HG02943 (cell line): ENCODE data around the gene NOP16.
"Not testable (repeated sequence)": the region's sequence is repeated elsewhere in the genome, so short reads cannot be mapped to it uniquely, and the experiment has no call there.

ENCODE experiments used
- ATAC-seq: cut with Tn5 transposase; IDR thresholded peaks from one replicate; pipeline ENCODE4 v1.9.1; 2021; ENCODE audit warnings: mild to moderate bottlenecking, low read depth, moderate library complexity; ENCODE audit not compliant: unreplicated experiment

Gene NOP16

DNA sequence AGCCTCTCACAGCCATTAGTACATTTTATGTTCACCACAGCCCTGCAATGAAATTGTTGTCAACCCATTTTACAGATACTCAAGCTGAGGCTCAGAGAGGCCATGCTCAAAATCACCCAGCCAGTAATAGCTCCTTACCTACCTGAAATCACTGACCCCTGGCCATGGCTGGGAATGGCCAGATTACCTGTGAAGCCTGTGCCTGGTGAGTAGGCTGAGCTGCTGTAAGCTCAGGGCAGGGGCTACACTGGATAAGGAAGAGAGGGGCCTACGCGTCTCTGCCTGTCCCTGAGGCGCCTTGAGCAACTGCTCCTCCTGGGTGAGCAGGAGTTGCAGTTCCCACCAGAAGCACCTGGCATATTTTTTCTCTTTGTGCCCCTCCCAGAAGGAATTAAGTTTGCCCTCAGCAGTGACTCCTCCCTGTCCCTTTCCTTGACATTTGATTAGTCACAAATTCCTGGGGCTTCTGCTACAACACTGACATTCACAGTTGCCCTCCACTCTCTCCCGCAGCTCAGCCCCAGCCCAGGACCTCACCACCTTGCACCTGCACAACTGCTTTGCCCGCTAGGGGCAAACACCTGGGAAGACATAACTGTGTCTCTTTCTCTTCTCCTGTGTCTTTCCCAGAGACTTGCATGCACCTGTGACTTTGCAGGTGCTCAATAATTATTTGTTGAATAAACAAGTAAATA lies 22.2 kb upstream of the NOP16 start:
- no peak for ATAC-seq

DNA sequence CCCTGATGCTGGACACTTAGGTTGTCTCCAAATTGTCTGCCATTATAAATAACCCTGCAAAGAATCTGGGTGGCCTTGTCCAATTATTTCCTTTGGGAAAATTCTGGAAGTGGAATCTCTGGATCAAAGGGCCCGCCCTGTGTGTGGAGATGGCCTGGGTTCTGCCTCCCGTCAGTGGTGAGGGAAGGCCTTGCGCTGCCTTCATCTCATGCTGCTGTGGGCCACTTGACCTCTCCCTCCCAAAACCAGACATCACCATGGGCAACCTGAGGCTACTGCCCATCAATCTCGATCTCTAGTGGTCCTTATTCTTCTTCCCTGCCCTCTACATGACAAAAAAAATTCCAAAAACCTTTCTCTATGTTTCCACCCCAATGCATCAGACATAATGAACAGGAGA lies 21.4 kb upstream of the NOP16 start:
- no peak for ATAC-seq

DNA sequence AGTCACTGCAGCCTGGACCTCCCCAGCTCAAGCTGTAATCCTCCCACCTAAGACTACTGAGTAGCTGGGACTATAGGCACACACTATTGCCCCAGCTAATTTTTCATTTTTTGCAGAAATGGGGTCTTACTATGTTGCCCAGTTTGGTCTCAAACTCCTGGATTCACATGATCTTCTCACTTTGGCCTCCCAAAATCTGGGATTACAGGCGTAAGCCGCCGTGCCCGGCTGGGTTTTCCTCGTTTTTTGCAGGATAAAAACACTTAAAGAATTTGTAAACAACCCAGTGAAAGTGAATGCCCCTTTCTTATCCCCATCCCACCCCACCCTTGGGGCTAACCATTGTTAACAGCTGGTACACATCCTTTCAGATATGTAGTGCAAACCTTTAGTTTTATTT lies 20.2 kb upstream of the NOP16 start:
- ATAC-seq: no peak

DNA sequence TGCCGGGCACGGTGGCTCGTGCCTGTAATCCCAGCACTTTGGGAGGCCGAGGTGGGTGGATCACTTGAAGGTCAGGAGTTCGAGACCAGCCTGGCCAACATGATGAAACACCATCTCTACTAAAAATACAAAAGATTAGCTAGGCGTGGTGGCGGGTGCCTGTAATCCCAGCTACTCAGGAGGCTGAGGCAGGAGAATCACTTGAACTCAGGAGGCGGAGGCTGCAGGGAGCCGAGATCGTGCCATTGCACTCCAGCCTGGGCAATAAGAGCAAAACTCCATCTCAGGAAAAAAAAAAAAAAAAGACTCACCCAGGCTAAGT lies 19.8 kb upstream of the NOP16 start:
- not testable (repeated sequence) for ATAC-seq

DNA sequence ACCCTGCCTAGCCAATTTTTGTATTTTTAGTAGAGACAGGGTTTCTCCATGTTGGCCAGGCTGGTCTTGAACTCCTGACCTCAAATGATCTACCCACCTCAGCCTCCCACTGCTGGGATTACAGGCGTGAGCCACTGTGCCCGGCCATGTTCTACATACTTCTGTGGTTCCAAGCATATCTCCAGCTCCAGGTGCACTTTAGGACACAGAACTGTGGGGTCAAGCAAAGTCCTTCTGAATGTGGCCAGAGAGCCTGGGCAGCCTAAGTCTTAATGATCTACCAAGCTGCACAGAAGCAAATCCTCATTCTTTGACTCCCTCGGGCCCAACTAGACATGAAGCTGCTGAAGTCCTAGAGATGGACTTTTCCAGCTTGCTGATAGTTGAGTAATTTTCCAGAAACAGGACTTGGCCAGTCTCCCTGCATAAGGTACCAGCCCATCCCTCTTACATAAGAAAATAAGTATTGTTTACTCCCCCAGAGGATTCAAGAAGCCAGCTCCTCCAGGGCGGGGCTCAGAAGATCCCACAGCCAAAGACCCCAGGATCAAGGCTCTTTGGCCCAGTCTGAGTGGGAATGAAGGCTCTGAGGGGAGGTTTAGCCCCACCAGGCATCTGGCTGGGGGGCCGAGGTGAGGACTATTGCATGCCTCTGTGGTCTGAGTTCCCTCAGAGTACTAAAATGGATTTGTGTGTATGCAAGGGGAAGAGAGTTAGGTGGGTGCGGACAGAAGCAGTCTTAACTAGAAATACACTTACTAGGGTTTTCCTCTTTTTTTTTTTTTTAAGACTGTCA lies 19.3 kb upstream of the NOP16 start:
- ATAC-seq: no peak

DNA sequence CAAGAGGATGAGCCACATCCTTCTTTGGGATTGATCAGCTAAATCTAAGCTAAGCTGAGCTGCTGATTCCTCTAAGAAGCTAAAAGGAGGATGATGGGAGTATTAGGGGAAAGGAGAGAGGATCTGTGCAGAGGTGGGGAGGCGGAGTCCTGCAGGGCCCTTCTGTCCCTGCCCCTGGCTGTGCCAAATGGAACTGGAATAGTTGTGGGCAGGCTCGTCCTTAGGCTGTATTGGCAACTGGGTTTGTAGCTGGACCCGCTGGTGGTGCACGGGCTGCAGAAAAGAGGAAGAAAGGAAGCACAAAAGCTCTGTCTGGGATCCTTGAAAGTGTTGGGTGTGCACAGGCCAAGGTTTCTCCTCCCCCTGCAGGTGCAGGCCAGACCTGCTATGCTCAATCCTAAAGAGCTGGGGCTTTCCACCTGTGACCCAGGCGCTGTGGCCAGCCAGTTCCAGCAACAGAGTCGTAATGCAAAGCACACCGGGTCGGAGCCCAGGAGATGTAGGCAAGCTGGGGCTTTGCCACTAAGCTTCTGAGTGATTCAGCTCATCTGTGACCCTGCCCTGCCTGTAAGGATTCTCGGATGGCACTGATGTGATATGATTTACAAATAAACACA lies 18.1 kb upstream of the NOP16 start:
- no peak for ATAC-seq

DNA sequence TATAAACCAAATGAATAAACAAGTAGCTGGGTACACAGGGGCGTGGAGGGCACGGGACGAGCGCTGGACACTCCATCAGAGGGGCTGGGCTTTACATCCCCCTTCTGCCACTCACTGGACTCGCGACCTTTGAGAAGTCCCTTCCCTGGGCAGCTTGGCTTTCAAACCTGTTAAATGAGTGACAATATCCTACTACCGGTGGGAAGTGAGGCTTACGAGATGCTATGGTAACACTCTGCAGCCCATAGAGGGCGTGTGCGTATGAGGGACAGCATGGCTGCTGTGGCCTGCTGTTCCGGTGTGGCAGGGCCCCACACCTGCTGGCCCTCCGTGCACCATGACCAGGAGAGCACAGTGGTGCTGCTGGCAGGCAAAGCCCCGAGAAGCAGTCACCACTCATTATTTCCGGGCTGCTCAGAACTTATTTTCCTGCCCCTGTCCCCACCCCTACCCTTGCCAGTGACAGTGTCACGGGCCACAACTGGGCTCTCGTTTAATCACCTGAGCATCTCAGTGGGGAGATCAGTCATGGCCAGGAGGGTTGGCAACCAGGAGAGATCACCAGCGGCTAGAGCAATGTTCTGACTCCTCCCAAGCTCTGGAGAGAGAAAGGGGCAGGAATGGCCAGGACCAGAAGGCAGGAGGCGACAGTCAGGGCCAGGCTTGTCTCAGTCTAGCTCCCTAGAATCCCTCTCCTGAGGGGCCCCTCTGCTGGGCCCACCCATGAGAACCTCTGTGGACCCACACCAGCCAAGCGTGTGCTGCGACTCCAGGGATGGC lies 17.4 kb upstream of the NOP16 start:
- ATAC-seq: no peak

DNA sequence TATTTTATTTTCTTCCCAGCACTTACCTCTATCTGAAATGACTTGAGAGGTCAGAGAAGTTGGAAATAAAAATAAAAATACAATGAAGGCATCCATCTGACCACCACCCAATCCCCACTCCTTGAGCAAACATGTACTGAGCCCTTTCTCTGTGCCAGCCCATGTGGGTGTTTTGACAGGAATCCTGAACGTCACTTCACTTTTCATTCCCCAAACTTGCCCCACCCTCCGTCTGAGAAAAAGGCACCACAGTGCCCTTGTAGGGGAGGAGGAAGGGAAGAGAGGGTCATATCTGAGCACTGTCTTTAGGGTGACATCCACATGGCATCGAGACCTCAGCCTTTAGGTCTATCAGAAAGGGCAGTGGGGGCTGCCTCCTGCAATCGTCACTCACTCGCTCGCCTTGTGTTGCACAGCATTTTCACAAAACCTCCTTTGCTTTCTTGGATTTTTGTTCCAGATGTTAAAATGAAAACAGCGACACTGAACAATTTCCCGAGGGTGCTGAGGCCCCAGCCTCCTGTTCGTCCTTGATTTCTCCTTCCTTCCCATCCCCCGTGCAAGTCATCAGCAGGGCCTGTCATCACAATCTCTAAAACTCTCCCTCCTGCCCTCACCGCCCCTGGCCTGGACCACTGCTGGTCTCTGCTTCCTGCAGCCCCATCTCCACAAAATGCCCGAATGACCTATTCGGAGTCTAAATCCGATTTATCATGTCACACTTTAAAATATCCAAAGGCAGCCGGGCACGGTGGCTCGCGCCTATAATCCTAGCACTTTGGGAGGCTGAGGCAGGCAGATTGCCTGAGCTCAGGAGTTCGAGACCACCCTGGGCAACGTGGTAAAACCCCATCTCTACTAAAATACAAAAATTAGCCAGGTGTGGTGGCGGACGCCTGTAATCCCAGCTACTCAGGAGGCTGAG lies 13.1 kb upstream of the NOP16 start:
- ATAC-seq: no peak

DNA sequence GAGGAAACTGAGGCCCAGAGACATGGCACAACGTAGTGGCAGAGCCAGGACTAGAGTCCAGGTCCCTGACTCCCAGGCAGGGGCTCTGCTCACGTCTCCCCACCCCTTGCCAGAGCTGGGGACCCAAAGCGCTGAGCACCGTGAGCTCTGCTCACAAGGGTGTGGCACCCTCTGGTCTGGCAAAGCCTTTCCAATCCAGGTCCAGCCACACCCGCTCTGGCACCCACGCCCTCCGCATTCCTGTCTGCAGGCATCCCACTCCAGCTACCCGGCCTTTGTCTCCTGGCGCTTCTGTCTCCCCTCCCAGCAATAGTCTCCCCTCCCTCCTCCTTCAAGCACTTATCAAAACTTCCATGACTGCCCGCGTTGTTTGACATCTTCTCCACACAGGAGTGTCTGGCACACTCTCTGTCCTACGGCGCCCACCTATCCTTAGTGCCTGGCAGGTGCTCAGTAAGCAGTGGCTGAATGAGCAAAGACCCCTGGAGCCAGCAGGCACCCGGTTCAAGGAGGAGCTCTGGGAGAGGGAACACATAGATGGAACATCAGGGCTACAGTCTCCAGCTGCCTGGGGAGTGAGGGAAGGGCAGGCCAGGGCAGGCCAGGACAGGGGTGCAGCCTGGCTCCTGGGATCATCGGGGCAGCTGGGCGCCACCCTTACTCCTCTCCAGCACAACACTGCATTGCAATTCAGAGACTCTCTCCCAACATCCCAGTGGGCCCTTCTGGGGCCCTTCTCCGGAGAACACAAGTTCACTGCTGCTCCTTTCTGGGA lies 12.2 kb upstream of the NOP16 start:
- no peak for ATAC-seq

DNA sequence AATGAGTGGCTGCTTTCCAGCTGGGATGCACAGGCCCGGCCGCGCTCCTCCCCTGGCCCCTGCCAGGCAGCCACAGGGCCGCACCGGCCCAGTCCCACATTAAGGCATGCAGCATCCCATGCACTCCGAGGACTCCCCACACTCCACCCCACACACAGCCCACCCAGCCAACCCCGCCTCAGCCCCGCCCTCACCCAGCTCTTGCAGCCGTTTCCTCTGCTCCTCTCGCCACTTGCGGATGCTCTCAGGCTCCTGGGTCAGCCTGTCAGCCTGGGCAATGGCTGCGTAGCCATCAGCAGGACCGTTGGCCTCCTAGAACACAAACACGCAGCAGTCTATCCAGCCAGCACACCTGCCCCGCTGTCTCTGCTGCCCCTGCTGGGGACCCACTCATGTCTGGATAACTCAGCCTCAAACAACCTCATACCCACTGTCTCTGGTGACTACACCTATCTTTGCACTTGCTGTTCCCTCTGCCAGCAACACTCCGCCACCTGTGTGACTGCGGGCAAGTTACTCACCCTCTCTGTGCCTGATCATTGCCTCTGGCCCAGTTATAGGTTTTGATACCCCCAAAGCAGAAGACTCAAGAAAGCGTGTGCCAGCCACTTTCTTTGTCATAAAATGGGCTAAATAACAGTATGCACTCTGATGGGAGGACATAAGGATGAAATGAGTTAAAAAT lies 9.5 kb upstream of the NOP16 start:
- ATAC-seq: no peak

DNA sequence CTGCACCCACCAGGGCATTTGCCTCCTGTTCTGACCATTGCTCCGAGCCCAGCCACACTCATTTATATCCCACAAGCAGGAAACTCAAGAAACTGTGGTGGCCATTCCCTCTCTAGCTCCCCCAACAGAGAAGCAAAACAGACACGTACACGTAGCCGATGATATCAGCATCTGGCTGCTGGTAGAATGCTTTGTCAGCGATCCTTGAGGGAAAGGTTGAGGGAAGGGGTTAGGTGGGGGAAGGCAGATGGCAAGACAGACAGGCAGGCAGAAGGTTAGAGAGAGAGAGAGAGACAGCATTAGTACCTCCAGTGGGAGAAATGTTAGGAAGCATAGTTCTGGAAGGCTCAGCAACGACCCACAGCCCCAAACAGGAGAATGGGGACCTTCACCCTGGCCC lies 7.9 kb upstream of the NOP16 start:
- no peak for ATAC-seq

DNA sequence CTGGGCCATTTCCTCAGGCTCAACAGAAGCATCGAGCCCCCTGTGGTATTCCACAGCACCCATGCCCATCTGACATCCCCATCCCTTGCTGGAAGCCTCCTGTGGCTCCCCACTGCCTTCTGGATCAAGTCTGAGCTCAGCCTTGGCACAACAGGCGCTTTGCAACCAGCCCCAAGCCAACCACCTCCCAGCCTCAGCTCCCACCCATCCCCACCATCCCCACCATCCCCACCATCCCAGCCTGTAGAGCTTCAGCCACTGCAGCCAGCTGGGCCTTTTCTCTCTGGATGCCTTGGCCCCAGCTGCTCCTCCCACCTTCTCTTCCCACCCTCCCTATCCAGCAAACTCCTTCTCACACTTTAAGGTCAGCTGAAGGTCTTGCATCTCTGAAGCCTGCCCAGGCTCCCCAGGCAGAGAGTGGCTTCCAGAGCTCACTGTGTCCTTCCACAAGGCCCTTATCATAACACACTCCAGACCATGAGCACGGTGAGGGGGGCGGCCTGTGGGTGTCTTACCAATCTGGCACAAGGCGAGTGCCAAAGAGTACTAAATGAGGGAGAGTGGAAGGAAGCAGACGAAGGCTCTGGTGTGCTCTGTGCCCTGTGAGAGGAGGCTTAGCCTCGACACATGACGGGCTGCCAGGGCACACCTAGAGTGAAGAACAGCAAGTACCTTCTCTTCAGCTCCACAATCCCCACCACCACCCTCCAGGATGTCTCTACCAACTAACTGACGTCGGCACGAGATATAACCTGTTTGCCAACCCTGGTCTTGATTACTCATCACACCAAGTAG lies 6.7 kb upstream of the NOP16 start:
- ATAC-seq: no peak

DNA sequence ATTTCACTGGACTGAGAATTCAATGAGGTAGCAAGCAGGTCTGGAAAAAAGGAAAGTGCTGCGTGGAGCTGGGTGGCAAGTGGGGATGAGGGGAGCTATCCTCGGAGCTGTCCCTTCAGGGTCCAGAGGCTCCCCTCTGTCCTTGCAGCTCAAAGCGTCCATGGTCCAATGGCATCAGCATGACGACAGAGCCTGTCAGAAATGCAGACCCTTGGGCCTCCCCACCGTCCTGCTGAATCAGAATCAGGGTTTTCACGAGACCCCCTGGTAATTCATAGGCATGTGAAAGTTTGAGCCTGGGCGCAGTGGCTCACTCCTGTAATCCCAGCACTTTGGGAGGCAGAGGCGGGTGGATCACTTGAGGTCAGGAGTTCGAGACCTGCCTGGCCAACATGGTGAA lies 5.7 kb upstream of the NOP16 start:
- no peak for ATAC-seq

DNA sequence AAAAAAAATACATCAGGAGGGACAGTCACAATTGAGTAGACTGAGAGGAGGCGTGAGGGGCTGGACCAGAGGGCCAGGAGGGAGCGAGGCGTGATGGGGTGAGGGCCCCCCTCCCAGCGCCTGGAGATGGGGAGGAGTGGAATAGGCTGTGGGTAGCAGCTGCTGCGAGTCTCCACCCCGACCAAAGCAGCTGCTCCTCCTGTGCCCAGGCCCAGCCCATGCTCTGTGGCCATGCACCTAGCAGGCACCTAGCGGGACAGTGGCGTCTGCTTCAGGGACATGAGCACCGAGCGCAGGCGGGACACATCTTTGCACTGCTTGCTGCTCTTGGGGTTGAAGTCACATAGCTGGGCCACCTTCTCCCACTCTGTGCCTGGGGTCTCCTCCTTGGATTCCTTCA lies 4.1 kb upstream of the NOP16 start:
- ATAC-seq: no peak

DNA sequence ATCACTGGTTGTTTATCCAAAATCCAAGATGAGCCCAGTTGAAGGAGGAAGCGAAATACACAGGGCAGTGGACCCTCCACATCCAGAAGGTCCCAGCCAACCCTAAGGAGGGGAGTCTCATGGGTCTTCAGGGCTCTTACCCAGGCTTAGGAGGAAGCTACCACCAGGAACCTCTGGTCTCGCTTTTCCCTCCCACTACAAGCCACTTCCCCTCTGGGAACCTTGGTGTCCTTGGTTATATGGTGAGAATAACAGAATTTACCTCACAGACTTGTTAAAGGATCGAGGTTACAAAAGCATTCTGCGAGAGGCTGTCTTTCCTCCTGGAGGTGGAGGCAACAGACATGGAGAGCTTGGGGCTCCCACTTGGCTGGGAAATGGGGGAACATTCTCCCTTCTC lies 3.6 kb upstream of the NOP16 start:
- no peak for ATAC-seq

DNA sequence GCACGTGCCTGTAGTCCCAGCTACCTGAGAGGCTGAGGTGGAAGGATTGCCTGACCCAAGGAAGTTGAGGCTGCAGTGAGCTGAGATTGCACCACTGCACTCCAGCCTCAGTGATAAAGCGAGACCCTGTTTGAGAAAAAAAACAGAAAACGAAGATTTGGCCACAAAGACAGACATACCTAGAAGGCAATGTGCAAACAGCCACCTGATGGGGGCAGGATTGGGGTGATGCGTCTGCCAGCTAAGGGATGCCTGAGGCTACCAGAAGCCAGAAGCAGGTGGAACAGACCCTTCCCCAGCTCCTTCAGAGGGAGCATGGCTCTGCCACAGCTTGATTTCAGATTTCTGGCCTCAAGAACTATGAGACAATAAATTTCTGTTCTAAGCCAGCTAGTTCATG lies 3.1 kb upstream of the NOP16 start:
- ATAC-seq: no peak

DNA sequence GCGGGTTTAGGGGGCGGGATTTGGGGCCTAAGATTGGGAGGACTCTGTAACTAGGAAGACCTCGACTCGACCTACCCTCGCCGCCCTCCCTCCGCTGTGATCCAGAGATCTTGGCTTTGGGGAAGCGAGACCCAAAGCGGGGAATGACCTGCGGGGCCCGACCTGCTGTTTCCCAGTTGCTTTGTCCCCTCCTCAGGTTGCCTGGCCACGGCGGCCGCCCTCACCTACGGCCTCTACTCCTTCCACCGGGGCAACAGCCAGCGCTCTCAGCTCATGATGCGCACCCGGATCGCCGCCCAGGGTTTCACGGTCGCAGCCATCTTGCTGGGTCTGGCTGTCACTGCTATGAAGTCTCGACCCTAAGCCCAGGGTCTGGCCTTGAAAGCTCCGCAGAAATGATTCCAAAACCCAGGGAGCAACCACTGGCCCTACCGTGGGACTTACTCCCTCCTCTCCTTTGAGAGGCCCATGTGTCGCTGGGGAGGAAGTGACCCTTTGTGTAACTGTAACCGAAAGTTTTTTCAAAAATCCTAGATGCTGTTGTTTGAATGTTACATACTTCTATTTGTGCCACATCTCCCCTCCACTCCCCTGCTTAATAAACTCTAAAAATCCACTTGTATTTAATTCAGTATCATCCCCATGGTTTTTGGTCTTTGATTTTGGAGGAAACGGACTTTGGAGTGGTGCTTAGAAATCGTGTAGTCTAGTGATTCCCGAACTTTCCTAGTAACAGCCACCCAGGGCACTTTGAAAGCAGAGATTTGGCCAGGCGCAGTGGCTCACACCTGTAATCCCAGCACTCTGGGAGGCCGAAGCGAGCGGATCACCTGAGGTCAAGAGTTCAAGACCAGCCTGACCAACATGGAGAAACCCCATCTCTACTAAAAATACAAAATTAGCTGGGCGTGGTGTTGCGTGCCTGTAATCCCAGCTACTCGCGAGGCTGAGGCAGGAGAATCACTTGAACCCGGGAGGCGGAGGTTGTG lies 1.0 kb upstream of the NOP16 start:
- ATAC-seq: peak; percentile 31
